Measurements from ENCODE around the gene DVL1. TPM values are rescaled to one million over a fixed set of nuclear protein-coding genes. Genes with fewer than 3 reads are reported as not detected.

DVL1 gene
- total RNA-seq, 1 experiment from 2014 or later, result 71.0 TPM

DNA sequence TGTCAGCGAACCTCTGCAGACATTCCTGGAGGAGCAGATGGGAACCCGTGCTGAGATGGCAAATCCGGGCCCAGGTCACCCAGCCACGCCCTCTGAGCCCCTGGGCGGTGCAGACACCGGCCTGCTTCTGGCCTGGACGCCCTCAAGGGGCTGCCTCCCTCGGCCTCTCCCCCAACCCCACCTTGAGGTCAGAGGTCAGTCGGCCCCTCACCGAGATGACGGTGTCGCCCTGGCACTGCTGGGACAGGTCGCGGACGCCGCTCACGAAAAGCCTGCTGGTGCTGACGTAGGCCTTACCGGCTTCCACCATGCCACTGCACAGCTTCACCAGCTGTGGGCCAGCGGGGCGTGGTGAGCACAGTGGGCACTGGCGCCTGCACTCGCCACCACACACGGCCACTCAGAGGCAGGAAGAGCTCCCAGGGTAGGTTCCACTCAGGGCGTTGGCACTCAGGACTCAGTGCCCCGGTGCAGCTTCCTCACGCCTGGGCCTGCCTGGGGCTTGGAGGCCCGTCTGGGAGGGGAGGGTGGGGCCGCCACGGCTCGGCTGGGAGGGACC, 46.2 kb downstream of the DVL1 start:
- no peak overlapping the region for H3T11ph ChIP-seq (ENCODE audit: low read length)
- H2AFZ ChIP-seq (ENCODE audit: low read length), result no peak overlapping the region
- no peaks in the 10 kb centered on the region for H4K20me1 ChIP-seq (ENCODE audit: control insufficient read depth, insufficient read depth, insufficient read length)
- no peak overlapping the region for H2BK20ac ChIP-seq (ENCODE audit: low read depth, low read length, poor library complexity, severe bottlenecking)
- no peaks in the 10 kb centered on the region for H3K9me3 ChIP-seq (ENCODE audit: control insufficient read depth, low read depth, low read length)
- H3K4me2 ChIP-seq (ENCODE audit: insufficient read depth, insufficient read length, low read length), result no peak overlapping the region
- no peaks in the 10 kb centered on the region for H3K79me2 ChIP-seq (ENCODE audit: insufficient read depth, low read length)
- H4K91ac ChIP-seq (ENCODE audit: insufficient read length, low read depth, low read length), result no peak overlapping the region
- Mint-ChIP-seq H3K27ac (no peak overlapping the region), H3K36me3 (ENCODE audit: insufficient read depth in 1 of 3, low read depth in 3 of 3) (no peaks in the 10 kb centered on the region; a peak in 1 of 7 replicates), H3K27me3 (ENCODE audit: low read depth) (peaks cover 3% of the 10 kb centered on the region; the same call in 1 of the 2 replicates), H3K4me1 (peaks cover 18 to 27% of the 10 kb centered on the region in 2 experiments), H3K9me3 (no peaks in the 10 kb centered on the region; a peak in 1 of 5 replicates), H3K4me3 (no peak overlapping the region)
- TF ChIP-seq, protein P1, sequence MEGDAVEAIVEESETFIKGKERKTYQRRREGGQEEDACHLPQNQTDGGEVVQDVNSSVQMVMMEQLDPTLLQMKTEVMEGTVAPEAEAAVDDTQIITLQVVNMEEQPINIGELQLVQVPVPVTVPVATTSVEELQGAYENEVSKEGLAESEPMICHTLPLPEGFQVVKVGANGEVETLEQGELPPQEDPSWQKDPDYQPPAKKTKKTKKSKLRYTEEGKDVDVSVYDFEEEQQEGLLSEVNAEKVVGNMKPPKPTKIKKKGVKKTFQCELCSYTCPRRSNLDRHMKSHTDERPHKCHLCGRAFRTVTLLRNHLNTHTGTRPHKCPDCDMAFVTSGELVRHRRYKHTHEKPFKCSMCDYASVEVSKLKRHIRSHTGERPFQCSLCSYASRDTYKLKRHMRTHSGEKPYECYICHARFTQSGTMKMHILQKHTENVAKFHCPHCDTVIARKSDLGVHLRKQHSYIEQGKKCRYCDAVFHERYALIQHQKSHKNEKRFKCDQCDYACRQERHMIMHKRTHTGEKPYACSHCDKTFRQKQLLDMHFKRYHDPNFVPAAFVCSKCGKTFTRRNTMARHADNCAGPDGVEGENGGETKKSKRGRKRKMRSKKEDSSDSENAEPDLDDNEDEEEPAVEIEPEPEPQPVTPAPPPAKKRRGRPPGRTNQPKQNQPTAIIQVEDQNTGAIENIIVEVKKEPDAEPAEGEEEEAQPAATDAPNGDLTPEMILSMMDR (conservative IDR thresholded peaks at IDR 0.05), result no peak
- WGBS (ENCODE audit: extremely low coverage, insufficient read length, low lambda C conversion rate), result no CpG with 5 or more reads among the region's 31 CpGs
- H3K56ac ChIP-seq (ENCODE audit: insufficient read length, low read depth, low read length), result no peak overlapping the region
- H2BK120ac ChIP-seq (ENCODE audit: low read depth, low read length, poor library complexity, severe bottlenecking), result no peak overlapping the region
- H2BK15ac ChIP-seq (ENCODE audit: low read depth, low read length), result no peak overlapping the region
- H3K14ac ChIP-seq (ENCODE audit: insufficient read depth, low read length), result no peak overlapping the region; the same call in 1 of the 2 replicates
- no peak overlapping the region for H3K27ac ChIP-seq (ENCODE audit: insufficient read length, low read depth, low read length)
- no peaks in the 10 kb centered on the region for H3K79me1 ChIP-seq (ENCODE audit: insufficient read depth, low read depth, low read length, poor library complexity, severe bottlenecking)
- no peak overlapping the region for H3K9ac ChIP-seq (ENCODE audit: extremely low read depth, insufficient read length, low read length)
- peaks cover 8% of the 10 kb centered on the region for H3K23me2 ChIP-seq (ENCODE audit: insufficient read length, low read depth, low read length, poor library complexity, severe bottlenecking)
- H4K5ac ChIP-seq (ENCODE audit: insufficient read length, low read depth, low read length), result no peak overlapping the region
- DNase-seq, result no peak
- no peak overlapping the region for H2BK5ac ChIP-seq (ENCODE audit: insufficient read length, low read length)
- H2AK5ac ChIP-seq (ENCODE audit: insufficient read length, low read length), result no peak overlapping the region
- H3K4ac ChIP-seq (ENCODE audit: low read depth, low read length), result no peak overlapping the region
- no peaks in the 10 kb centered on the region for H3K27me3 ChIP-seq (ENCODE audit: insufficient read depth, low read length)
- H3K23ac ChIP-seq (ENCODE audit: insufficient read length, low read depth, low read length), result no peak overlapping the region
- peaks cover 5% of the 10 kb centered on the region; the same call in 1 of the 2 replicates for H3K4me1 ChIP-seq (ENCODE audit: insufficient read depth, low read length)
- no peak overlapping the region for H2BK12ac ChIP-seq (ENCODE audit: insufficient read length, low read depth, low read length)
- H3K18ac ChIP-seq (ENCODE audit: insufficient read length, low read depth, low read length), result no peak overlapping the region
- H4K8ac ChIP-seq (replicated peaks; ENCODE audit: insufficient read length, low read depth, low read length), result no peak overlapping the region
